K562 (cell line): ENCODE measurements around the gene ESR2.

Experiments used
- CTCF ChIP-seq, 3 experiments: IDR thresholded peaks in 2 of 3; conservative IDR thresholded peaks in 1 of 3; 2 replicates each; pipeline ENCODE4 v1.5.1; 2011 to 2012; ENCODE audit warnings: low read length in 3 of 3, mild to moderate bottlenecking in 3 of 3, control low read depth in 2 of 3, improper control_type of control experiment in 1 of 3, inconsistent platforms in 1 of 3, low read depth in 1 of 3, mixed read lengths in 1 of 3, moderate library complexity in 1 of 3; ENCODE audit not compliant: insufficient read depth in 2 of 3
- E2F8 ChIP-seq: fragments of 450-650 bp; IDR thresholded peaks from 2 replicates; pipeline ENCODE4 v1.7.1; 2018; ENCODE audit warnings: mild to moderate bottlenecking, low read depth; ENCODE audit not compliant: partially characterized antibody
- ELF1 ChIP-seq: fragments of 200-800 bp; sonication (Bioruptor generic); IDR thresholded peaks from 2 replicates; pipeline ENCODE4 v1.6.1; 2016; ENCODE audit warnings: missing genetic modification characterization, missing compliant biosample characterization
- EP300 ChIP-seq: IDR thresholded peaks from 2 replicates; pipeline ENCODE4 v1.6.1; 2012; ENCODE audit warnings: low read length, improper control_type of control experiment
- GABPB1 ChIP-seq: sonication (generic); formaldehyde crosslinking; IDR thresholded peaks from 2 replicates; pipeline ENCODE4 v1.8.0; 2022; ENCODE audit warnings: mild to moderate bottlenecking, missing genetic modification reagents
- HDAC2 ChIP-seq: fragments of 450-650 bp; IDR thresholded peaks from 2 replicates; pipeline ENCODE4 v1.6.1; 2016; ENCODE audit warnings: mild to moderate bottlenecking
- NBN ChIP-seq: fragments of 450-650 bp; IDR thresholded peaks from 2 replicates; pipeline ENCODE4 v1.6.1; 2016; ENCODE audit warnings: low read depth, mild to moderate bottlenecking
- POLR2AphosphoS5 ChIP-seq: IDR thresholded peaks from 2 replicates; pipeline ENCODE4 v1.6.1; 2011; ENCODE audit warnings: mild to moderate bottlenecking, low read depth, low read length, moderate library complexity; ENCODE audit not compliant: control insufficient read depth, insufficient read depth
- RB1 ChIP-seq: fragments of 450-650 bp; IDR thresholded peaks from 2 replicates; pipeline ENCODE4 v1.6.1; 2017; ENCODE audit warnings: low read depth, mild to moderate bottlenecking

GRCh38 chr14:64114166-64114565 is 180.0 kb downstream of the ESR2 start:
- no peak for TF ChIP-seq GABPB1 (CRISPR knock-in tag)
- TF ChIP-seq RB1: no peak
- no peak for TF ChIP-seq POLR2AphosphoS5
- no peak for TF ChIP-seq HDAC2
- no peak for TF ChIP-seq CTCF (IDR thresholded peaks at IDR 0.05 in 2 of 3, conservative IDR thresholded peaks at IDR 0.05 in 1 of 3; ENCODE audit: insufficient read depth in 2 of 3, low read depth in 1 of 3, low read length in 3 of 3)
- no peak for TF ChIP-seq E2F8
- TF ChIP-seq EP300: no peak
- TF ChIP-seq ELF1: no peak
- no peak for TF ChIP-seq NBN
